Fibroblast of skin of abdomen (primary cell): Measurements from ENCODE around the gene MXRA8.
A peak's percentile ranks its signal among the peaks of the same experiment; 100 is the strongest.

Experiments used
- DNase-seq: peaks from one replicate; pipeline ENCODE4 v3.0.0-alpha.2; 2013

The MXRA8 gene

GRCh38 chr1:1348420-1349255 lies 9.7 kb downstream of the MXRA8 start:
- no peak for DNase-seq

- no peak for DNase-seq
These were observed 10.5 kb downstream of the MXRA8 start for GRCh38 chr1:1347663-1348419.

GRCh38 chr1:1347026-1347595 lies 11.2 kb downstream of the MXRA8 start:
- DNase-seq: no peak

GRCh38 chr1:1346501-1346890 lies 11.9 kb downstream of the MXRA8 start:
- no peak for DNase-seq

- no peak for DNase-seq
These were observed 12.4 kb downstream of the MXRA8 start for GRCh38 chr1:1345860-1346500.

- no peak for DNase-seq
These were observed 13.0 kb downstream of the MXRA8 start for GRCh38 chr1:1345384-1345783.

- DNase-seq: peak; percentile 51
These were observed 13.5 kb downstream of the MXRA8 start for GRCh38 chr1:1344655-1345361.

- DNase-seq: no peak
These were observed 14.4 kb downstream of the MXRA8 start for GRCh38 chr1:1343811-1344421.

GRCh38 chr1:1342584-1343115 lies 15.7 kb downstream of the MXRA8 start:
- no peak for DNase-seq

GRCh38 chr1:1342061-1342562 lies 16.2 kb downstream of the MXRA8 start:
- no peak for DNase-seq

- DNase-seq: no peak
These were observed 16.8 kb downstream of the MXRA8 start for GRCh38 chr1:1341549-1342021.

GRCh38 chr1:1340791-1341548 lies 17.4 kb downstream of the MXRA8 start:
- no peak for DNase-seq

GRCh38 chr1:1340185-1340584 lies 18.2 kb downstream of the MXRA8 start:
- DNase-seq: no peak

- DNase-seq: no peak
These were observed 20.1 kb downstream of the MXRA8 start for GRCh38 chr1:1338278-1338677.

- DNase-seq: no peak
These were observed 20.6 kb downstream of the MXRA8 start for GRCh38 chr1:1337793-1338147.

- DNase-seq: no peak
These were observed 21.2 kb downstream of the MXRA8 start for GRCh38 chr1:1336931-1337792.

- no peak for DNase-seq
These were observed 21.9 kb downstream of the MXRA8 start for GRCh38 chr1:1336446-1336845.

GRCh38 chr1:1335792-1336248 lies 22.5 kb downstream of the MXRA8 start:
- no peak for DNase-seq

- DNase-seq: no peak
These were observed 23.1 kb downstream of the MXRA8 start for GRCh38 chr1:1335283-1335682.

GRCh38 chr1:1334835-1335234 lies 23.5 kb downstream of the MXRA8 start:
- no peak for DNase-seq
